Epidermal melanocyte (primary cell): ENCODE results near the gene IL3RA.
"Not testable (repeated sequence)": the region's sequence is repeated elsewhere in the genome, so short reads cannot be mapped to it uniquely, and the experiment has no call there.

ENCODE experiments used
- DNase-seq: peaks from one replicate; pipeline ENCODE4 v3.0.0; 2011; ENCODE audit warnings: low spot score; ENCODE audit not compliant: insufficient read length

The IL3RA gene

DNA sequence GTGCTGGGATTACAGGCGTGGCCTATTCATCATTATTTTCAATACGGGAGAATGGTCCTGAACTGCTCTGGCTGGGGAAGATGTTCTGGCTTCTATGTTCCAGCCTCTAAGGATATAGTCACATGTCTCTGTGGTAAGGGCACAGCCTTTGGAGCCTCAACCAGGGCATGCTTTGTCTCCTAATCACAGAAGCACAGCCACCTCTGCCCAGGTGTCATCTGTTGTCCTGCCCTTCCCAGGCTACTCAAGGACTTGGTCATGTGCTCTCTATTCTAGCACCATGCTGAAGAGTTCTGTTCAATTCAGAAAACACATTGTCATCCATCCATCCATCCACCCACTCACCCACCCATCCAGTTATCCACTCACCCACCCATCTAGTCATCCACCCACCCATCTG, 86.6 kb downstream of the IL3RA start:
- no peak for DNase-seq

DNA sequence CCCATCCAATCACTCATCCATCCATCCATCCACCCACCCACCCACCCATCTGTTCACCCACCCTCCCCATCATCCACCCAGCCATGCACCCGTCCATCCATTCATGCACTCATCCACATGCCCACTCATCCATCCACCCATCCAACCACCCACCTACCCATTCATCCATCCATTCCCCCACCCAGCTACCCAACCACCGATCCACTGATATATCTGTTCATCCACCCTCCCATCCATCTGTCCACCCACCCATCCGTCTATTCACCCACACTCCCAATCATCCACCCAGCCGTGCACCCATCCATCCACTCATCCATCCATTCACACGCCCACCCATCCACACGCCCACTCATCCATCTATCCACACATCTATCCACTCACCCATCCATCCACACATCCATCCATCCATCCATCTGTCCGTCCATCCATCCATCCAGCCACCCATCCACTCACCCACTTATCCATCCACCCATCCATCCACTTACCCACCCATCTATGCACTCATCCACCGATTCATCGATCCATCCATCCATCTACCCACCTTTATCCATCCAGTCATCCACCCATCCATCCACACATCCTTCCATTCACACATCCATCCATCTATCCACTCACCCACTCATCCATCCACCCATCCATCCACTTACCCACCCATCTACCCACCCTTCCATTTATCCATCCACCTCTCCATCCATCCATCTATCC, 87.7 kb downstream of the IL3RA start:
- DNase-seq: no peak

DNA sequence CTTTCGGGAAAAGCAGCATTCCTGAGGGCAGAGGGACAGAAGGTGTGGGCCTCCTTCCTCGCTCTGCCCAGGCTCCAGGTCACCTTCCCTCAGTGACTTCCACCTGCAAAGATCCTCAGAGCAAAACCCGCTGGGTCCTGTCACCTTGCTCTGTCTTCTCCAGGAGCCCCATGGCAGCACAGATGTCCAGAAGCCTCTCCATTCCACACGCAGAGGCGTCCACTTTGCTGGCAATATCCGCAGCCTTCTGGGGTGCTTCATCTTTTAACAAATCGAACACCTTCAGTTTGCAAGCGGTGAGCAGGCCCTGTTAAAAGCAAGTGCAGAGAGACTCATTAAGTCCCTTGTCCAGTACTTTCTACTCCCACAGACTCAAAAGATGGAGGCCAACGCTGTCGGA, 88.8 kb downstream of the IL3RA start:
- no peak for DNase-seq

DNA sequence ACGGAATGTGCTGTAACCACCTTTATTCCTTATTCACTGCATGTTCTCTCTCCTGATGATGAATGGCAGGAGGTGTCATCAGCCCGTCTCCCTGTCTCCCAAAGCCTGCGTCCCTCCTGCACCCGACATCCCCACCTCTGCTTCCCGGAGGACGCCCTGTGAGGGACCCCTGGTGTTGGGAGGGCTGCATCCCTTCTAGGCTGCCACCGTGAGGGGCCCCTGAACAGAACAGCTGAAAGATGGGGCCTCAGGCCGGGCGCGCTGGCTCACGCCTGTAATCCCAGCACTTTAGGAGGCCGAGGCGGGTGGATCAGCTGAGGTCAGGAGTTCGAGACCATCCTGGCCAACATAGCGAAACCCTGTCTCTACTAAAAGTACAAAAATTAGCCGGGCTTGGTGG, 89.7 kb downstream of the IL3RA start:
- DNase-seq: not testable (repeated sequence)

DNA sequence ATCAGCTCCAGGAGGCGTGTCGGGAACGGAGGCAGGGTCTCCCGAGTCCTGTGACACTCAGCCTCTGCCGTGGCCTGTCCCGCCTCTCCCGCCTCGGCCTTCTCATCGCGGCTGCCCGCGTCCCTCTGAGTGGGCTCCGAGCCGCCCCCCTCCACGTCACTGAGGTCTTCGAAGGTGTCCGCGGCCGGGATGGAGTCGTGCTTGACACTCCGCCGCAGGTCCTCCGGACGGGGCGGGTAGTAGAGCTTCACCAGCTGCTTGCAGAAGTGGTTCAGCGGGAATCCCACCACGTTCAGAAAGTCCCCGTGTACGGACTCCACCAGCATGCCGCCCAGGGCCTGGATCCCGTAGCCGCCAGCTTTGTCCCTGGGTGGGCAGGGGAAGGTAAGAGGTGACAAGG, 91.2 kb downstream of the IL3RA start:
- no peak for DNase-seq

DNA sequence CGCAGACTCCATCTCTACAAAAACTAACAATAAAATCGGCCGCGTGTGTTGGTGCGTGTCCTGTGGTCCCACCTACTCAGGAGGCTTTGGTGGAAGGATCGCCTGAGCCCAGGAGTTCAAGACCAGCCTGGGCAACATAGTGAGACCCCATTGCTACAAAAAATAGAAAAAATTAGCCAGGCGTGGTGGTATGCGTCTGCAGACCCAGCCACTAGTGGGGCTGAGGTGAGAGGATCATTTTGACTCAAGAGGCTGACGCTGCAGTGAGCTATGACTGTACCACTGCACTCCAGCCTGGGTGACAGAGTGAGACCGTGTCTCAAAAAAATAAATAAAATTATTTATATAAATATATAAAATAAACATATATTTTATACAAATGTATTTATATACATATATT, 93.9 kb downstream of the IL3RA start:
- no peak for DNase-seq
